DMS153 (cell line): Measurements from ENCODE around the gene ZNF652.
"Not testable (repeated sequence)": the region's sequence is repeated elsewhere in the genome, so short reads cannot be mapped to it uniquely, and the experiment has no call there.

Experiments
- DNase-seq: peaks from one replicate; lab custom pipeline; 2025; lab: John Stamatoyannopoulos, UW

ZNF652 gene

DNA sequence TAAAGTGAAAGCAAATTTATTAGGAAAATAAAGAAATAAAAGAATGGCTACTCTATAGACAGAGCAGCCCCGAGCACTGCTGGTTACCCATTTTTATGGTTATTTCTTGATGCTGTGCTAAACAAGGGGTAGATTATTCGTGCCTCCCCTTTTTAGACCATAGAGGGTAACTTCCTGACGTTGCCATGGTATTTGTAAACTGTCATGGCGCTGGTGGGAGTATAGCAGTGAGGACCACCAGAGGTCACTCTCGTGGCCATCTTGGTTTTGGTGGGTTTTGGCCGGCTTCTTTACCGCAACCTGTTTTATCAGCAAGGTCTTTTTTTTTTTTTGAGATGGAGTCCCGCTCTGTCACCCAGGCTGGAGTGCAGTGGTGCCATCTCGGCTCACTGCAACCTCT lies 100.5 kb downstream of the ZNF652 start:
- DNase-seq: not testable (repeated sequence)

DNA sequence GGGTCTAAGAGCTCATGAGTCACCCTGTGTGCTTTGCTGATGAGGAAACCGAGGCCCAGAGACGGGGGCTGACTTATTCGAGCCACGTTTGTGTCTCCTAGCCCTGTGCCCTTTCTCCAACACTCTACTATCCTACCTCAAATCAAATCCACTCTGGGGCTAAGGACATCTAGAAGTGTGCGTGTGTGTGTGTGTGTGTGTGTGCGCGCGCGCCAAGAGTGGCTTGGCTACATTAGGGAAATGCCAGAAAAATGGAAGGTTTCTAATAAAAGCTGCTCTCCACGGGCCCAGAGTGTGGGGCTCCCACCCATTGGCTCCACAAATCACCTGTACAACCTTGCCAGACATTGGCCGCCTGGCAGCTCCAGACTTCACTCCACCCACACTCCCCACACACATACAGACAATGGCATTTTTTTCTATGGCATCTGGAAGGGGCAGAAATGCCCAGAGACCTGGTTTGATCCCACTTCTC lies 101.2 kb downstream of the ZNF652 start:
- DNase-seq: no peak

DNA sequence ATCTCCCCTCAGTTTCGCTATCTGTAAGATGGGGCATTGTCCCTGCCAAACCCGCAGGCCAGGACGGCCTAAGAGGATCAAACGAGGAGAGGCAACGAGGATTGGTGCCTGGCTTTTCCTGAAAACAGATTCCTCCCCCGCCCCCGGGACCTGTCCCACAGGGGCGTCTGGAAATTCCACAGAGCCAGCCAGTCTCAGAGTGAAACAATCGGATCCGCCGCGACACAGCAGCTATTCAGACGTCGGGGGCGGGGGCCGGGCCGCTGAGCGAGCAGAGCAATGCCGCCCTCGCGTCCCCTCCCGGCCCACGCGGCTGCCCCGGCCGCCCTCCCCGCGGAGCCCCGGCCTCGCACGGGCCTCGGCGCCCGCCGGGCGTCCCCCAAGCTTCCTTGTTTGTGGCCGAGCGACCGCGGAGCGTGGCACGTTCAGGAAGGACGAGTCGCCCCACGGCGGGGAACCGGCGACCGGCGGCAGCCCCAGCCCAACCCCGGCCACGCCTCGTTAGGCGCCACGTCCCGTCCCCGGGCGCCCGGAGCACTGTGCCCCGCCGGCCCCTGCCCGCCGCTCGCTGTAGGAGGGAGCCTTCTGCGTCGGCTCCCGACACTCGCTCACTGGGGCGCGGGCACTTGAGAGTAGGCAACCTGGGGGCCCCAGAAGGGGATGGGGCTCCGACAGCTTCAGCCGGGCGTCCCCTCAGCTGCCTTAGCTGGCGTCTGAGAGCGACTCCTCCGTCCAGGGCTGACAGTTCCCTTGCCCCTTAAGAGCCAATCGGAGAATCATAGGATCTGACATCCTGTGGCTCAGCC lies 101.8 kb downstream of the ZNF652 start:
- peak; percentile 2 for DNase-seq

DNA sequence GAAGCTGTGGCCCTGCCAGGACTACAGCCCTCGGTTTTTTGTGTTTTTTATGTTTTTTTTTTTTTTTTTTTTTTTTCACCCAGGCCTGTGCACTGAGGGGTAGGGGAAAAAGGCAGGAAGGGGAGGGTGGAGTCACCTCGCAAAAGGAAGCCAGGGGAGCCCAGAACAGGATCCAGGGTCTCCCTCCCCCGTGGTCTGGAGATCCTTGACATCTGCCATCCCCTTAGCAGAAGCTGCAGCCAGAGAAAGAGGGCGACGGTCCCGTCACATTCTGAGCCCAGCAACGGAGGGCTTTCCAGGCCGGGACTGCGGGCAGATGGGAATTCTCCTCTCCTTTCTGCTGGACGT lies 102.4 kb downstream of the ZNF652 start:
- DNase-seq: no peak

DNA sequence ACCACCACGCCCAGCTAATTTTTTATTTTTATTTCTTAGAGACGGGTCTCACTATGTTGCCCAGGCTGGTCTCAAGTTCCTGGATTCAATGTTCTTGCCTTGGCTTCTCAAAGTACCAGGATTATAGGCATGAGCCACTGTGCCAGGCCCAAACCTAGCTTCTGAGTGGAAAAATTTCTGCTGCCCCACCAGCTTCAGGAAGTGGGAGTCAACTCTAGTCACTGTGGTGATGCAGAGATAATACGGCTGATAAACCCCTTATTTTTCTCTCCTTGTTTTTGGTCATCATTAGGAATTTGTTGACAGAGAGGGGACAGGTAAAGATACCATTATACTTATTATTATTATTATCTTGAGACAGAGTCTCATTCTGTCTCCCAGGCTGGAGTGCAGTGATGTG lies 103.7 kb downstream of the ZNF652 start:
- DNase-seq: no peak

DNA sequence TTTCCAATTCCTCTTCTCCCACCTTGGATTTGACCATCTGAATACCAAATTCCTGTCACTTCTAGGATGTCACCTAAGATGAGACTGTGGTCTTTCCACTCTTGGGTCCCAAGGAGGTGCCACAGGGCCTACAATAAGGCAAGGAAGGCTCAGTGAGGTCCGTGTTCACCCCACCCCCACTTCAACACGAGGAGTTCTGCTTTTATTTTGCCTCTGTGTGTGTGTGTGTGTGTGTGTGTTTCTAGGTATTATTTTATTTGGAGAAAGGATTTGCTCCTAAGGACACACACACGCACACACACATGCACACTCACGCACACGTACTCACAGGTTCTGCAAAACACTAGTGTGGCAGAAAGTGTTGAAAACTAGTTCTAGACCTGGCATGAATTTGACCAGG lies 106.9 kb downstream of the ZNF652 start:
- DNase-seq: no peak

DNA sequence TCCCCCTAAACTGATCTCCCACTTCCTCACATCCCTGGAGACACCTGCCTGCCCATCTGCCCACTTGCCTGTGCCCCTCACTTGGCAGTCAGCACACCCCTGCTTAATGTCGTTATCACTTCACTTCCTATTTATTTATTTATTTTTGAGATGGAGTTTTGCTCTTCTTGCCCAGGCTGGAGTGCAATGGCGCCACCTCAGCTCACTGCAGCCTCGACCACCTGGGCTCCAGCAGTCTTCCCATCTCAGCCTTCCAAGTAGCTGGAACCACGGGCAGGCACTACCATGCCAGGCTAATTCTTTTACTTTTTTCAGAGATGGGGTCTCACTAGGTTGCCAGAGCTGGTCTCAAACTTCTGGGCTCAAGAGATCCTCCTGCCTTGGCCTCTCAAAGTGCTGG lies 108.0 kb downstream of the ZNF652 start:
- DNase-seq: no peak

DNA sequence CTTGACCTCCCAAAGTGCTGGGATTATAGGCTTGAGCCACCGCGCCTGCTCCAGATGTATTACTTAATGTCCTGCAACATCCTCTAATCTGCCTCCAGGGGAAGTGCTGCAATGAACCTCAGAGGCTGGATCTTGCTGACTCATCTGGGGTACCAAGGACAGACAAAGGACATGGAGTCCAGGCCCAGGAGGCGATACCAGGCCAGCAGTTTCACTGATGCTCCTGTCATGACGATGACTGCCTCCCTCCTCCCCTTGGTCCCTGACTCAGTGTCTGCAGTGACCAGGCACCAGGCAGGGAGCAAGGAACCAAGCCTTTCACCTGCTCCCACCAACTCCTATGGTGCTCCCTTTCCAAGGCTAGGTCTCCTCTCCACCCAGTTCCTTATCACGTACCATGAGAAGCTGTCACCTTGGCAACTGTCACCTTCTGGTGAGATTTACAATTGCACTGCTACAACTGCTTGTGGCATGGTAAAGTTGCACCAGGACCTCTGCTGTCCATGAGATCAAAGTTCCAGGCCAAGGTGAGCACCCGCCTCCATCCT lies 109.8 kb downstream of the ZNF652 start:
- DNase-seq: no peak

DNA sequence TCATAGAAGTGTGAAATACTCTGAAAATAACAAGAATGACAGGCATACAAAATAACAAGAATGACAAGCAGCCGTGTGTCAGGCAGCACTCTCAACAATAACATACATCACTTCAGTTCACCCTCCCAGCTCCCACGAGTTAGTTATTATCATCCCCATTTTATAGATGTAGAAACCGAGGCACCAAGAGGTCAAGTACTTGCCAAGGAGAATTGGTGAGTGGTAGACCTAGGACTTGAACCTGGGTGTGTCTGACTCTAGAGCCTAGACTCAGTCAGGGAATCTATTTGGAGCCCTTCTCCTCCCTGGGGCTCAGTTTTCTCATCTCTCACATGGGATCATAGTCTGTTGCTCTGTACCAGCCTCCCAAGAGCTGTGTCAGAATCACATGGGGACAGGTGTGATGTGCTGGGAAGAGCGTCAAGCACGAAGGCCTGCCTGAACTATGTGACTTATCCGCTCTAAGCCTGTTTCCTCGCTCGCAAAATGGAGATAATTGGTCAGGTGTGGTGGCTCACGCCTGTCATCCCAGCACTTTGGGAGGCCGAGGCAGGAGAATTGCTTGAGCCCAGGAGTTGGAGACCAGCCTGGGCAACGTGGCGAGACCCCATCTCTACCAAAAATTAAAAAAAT lies 112.0 kb downstream of the ZNF652 start:
- DNase-seq: no peak

DNA sequence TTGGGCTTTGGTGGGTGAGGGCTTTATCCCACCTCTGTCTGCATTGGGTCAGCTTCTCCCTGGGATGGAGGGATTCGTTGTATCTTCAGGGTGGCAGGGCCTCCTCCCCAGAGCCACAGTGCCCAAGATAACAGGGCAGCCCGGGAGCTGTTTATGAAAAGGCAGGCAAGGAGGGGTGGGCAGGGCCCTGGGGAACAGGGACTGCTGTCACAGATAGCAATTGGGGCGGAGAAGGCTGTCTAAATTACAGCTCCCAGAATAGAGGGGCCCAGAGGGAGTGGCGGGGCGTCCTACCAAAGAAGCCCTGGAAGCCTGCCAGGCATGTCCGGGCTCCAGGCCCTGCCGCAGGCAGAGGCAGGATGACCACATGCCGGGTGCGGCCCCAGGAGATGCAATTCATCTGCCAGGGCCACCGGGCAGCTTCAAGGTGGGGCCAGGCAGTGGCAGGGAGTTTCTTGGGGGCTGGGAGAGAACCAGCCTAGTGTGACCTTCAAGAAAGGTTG lies 112.7 kb downstream of the ZNF652 start:
- no peak for DNase-seq

DNA sequence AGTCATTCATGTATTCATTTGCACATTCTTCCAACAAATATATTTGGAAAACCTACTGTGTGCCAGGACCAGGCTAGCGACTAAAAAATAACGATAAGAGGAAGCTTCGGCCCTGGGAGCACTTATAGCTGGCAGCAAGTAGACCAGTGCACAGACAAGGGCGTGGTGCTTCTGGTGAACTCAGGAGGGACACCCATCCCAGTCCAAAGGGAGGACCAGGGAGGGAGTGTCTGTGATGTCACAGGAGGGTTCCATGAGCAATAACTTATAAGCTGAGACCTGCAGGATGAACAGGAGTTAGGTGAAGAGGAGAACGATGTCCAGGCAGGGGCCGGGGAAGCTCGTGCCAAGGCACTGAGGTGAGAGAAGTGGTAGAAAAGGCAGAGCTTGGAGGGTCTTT lies 114.1 kb downstream of the ZNF652 start:
- DNase-seq: no peak

DNA sequence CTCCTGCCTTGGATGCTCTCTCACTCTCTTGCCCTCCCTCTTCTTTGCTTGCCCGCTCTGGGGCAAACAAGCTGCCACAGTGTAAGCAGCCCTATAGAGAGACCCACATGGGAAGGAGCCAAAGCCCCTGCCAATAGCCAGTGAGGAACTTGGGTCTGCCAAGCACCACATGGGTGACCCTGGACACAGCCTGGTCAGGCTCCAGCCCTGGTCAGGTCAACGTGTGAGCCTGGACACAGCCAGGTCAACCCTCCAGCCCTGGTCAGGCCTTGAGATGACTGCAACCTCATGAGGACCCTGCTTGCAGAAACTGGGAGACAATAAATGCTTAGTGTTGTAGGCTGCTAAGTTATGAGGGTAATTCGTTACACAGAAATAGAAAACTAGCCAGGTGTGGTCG lies 117.2 kb downstream of the ZNF652 start:
- DNase-seq: no peak
